ENCODE data around the gene LRMDA. TPM values are rescaled to one million over a fixed set of nuclear protein-coding genes. Genes with fewer than 3 reads are reported as not detected.

Gene LRMDA
- total RNA-seq, 1 donor from 2014 or later, result 0.96 TPM

GRCh38 chr10:76111404-76111803 lies 680.0 kb downstream of the LRMDA start:
- TF ChIP-seq CTCF (IDR thresholded peaks at IDR 0.05), result no peak
- Histone ChIP-seq H3K4me1 (no peaks in the 10 kb centered on the region), H3K36me3 (no peaks in the 10 kb centered on the region), H3K4me3 (no peak overlapping the region), H3K27ac (no peak overlapping the region), H3K9me3 (no peaks in the 10 kb centered on the region), H3K27me3 (no peaks in the 10 kb centered on the region)
- DNase-seq (ENCODE audit: low spot score in 2 of 2), result no peak
- intact Hi-C loops (cut with DNase I), result no loop called here

GRCh38 chr10:76111986-76112825 lies 680.8 kb downstream of the LRMDA start:
- H3K27ac ChIP-seq, result no peak overlapping the region
- no peak overlapping the region for H3K4me3 ChIP-seq
- H3K4me1 ChIP-seq, result no peaks in the 10 kb centered on the region
- H3K9me3 ChIP-seq, result no peaks in the 10 kb centered on the region
- no peak for TF ChIP-seq CTCF (IDR thresholded peaks at IDR 0.05)
- H3K27me3 ChIP-seq, result no peaks in the 10 kb centered on the region
- no peak for DNase-seq (ENCODE audit: low spot score in 2 of 2)
- intact Hi-C loops (cut with DNase I), result no loop called here
- no peaks in the 10 kb centered on the region for H3K36me3 ChIP-seq

- no peaks in the 10 kb centered on the region for H3K9me3 ChIP-seq
- no peak overlapping the region for H3K27ac ChIP-seq
- no peak for DNase-seq (ENCODE audit: low spot score in 2 of 2)
- no peaks in the 10 kb centered on the region for H3K27me3 ChIP-seq
- intact Hi-C loops (cut with DNase I), result no loop called here
- no peak for TF ChIP-seq CTCF (IDR thresholded peaks at IDR 0.05)
- H3K4me3 ChIP-seq, result no peak overlapping the region
- H3K4me1 ChIP-seq, result no peaks in the 10 kb centered on the region
- H3K36me3 ChIP-seq, result no peaks in the 10 kb centered on the region
These were observed 681.4 kb downstream of the LRMDA start for GRCh38 chr10:76112826-76113150.

GRCh38 chr10:76113952-76114351 lies 682.5 kb downstream of the LRMDA start:
- intact Hi-C loops (cut with DNase I), result no loop called here
- TF ChIP-seq CTCF (IDR thresholded peaks at IDR 0.05), result no peak
- H3K9me3 ChIP-seq, result no peaks in the 10 kb centered on the region
- H3K36me3 ChIP-seq, result no peaks in the 10 kb centered on the region
- DNase-seq (ENCODE audit: low spot score in 2 of 2), result no peak
- H3K4me1 ChIP-seq, result no peaks in the 10 kb centered on the region
- H3K4me3 ChIP-seq, result no peak overlapping the region
- peak overlapping the region in 1 of 2 donors; percentile 28 for H3K27ac ChIP-seq
- H3K27me3 ChIP-seq, result no peaks in the 10 kb centered on the region

- Histone ChIP-seq H3K4me1 (no peaks in the 10 kb centered on the region), H3K36me3 (no peaks in the 10 kb centered on the region), H3K9me3 (no peaks in the 10 kb centered on the region), H3K4me3 (no peak overlapping the region), H3K27me3 (no peaks in the 10 kb centered on the region), H3K27ac (peak overlapping the region in 1 of 2 donors; percentile 28)
- TF ChIP-seq CTCF (IDR thresholded peaks at IDR 0.05), result no peak
- no peak for DNase-seq (ENCODE audit: low spot score in 2 of 2)
- intact Hi-C loops (cut with DNase I), result no loop called here
These were observed 683.2 kb downstream of the LRMDA start for GRCh38 chr10:76114581-76115001.

Measured in ascending aorta (tissue), 2 donors.